ENCODE data around the gene ENOX1.

ENOX1 gene

GRCh38 chr13:43441899-43442499 is 344.8 kb downstream of the ENOX1 start:
- no peak for DNase-seq (ENCODE audit: extremely low spot score)
- no peak for TF ChIP-seq TARDBP (IDR thresholded peaks at IDR 0.05)
- TF ChIP-seq NFRKB (IDR thresholded peaks at IDR 0.05) = no peak
- no peak for TF ChIP-seq FOXK2 (IDR thresholded peaks at IDR 0.05)
- no peak for TF ChIP-seq HDGF (IDR thresholded peaks at IDR 0.05; ENCODE audit: borderline replicate concordance)
- no peak for TF ChIP-seq ELF4 (IDR thresholded peaks at IDR 0.05)
- no peak for TF ChIP-seq SUZ12 (IDR thresholded peaks at IDR 0.05)
- no peak for TF ChIP-seq ZNF384 (IDR thresholded peaks at IDR 0.05)
- no peak for TF ChIP-seq CTBP1 (IDR thresholded peaks at IDR 0.05; ENCODE audit: borderline replicate concordance)
- TF ChIP-seq PKNOX1 (IDR thresholded peaks at IDR 0.05) = no peak
- no peak for TF ChIP-seq L3MBTL2 (conservative IDR thresholded peaks at IDR 0.05)
- ChIA-PET POLR2A (no interaction called here), CTCF (no interaction called here)

GRCh38 chr13:43441464-43441863 is 345.3 kb downstream of the ENOX1 start:
- TF ChIP-seq LEF1 (IDR thresholded peaks at IDR 0.05; ENCODE audit: borderline replicate concordance) (no peak), L3MBTL2 (conservative IDR thresholded peaks at IDR 0.05) (no peak), ARNT (IDR thresholded peaks at IDR 0.05) (no peak), FOXA1 (IDR thresholded peaks at IDR 0.05) (no peak), ELF4 (IDR thresholded peaks at IDR 0.05) (no peak), SUZ12 (IDR thresholded peaks at IDR 0.05) (no peak)
- ChIA-PET CTCF (interaction anchor here (0.6 kb wide), 1 partner anchor 267 kb away, joined by 3 read pairs; no protein-coding TSS in a partner anchor), POLR2A (no interaction called here)
- no peak for DNase-seq (ENCODE audit: extremely low spot score)

- ChIA-PET POLR2A (no interaction called here), CTCF (interaction anchor here (0.6 kb wide), 1 partner anchor 358 kb away, joined by 3 read pairs; no protein-coding TSS in a partner anchor)
- DNase-seq (ENCODE audit: extremely low spot score) = no peak
- TF ChIP-seq CTBP1 (IDR thresholded peaks at IDR 0.05; ENCODE audit: borderline replicate concordance) = no peak
- TF ChIP-seq BHLHE40 (IDR thresholded peaks at IDR 0.05; ENCODE audit: borderline replicate concordance) = no peak
- no peak for TF ChIP-seq L3MBTL2 (conservative IDR thresholded peaks at IDR 0.05)
- TF ChIP-seq FOXM1 (IDR thresholded peaks at IDR 0.05; ENCODE audit: borderline replicate concordance) = no peak
- TF ChIP-seq NFRKB (IDR thresholded peaks at IDR 0.05) = no peak
- TF ChIP-seq ZNF384 (IDR thresholded peaks at IDR 0.05) = no peak
Observed at GRCh38 chr13:43434191-43434590, 352.6 kb downstream of the ENOX1 start.

- no peak for TF ChIP-seq FOXA1 (IDR thresholded peaks at IDR 0.05)
- TF ChIP-seq HDGF (IDR thresholded peaks at IDR 0.05; ENCODE audit: borderline replicate concordance) = no peak
- no peak for TF ChIP-seq FOXK2 (IDR thresholded peaks at IDR 0.05)
- no peak for DNase-seq (ENCODE audit: extremely low spot score)
- CTCF ChIA-PET = interaction anchor here (0.6 kb wide), 1 partner anchor 358 kb away, joined by 3 read pairs; no protein-coding TSS in a partner anchor
- POLR2A ChIA-PET = no interaction called here
Observed at GRCh38 chr13:43433691-43434141, 353.1 kb downstream of the ENOX1 start.

GRCh38 chr13:43432958-43433357 is 353.8 kb downstream of the ENOX1 start:
- DNase-seq (ENCODE audit: extremely low spot score) = no peak
- ChIA-PET POLR2A (no interaction called here), CTCF (no interaction called here)
- no peak for TF ChIP-seq HDGF (IDR thresholded peaks at IDR 0.05; ENCODE audit: borderline replicate concordance)
- TF ChIP-seq FOXA1 (IDR thresholded peaks at IDR 0.05) = no peak
- no peak for TF ChIP-seq FOXM1 (IDR thresholded peaks at IDR 0.05; ENCODE audit: borderline replicate concordance)
- no peak for TF ChIP-seq ELF4 (IDR thresholded peaks at IDR 0.05)
- no peak for TF ChIP-seq SUZ12 (IDR thresholded peaks at IDR 0.05)
- no peak for TF ChIP-seq CTBP1 (IDR thresholded peaks at IDR 0.05; ENCODE audit: borderline replicate concordance)
- no peak for TF ChIP-seq LEF1 (IDR thresholded peaks at IDR 0.05; ENCODE audit: borderline replicate concordance)
- no peak for TF ChIP-seq NFRKB (IDR thresholded peaks at IDR 0.05)
- TF ChIP-seq ZNF384 (IDR thresholded peaks at IDR 0.05) = no peak
- no peak for TF ChIP-seq PKNOX1 (IDR thresholded peaks at IDR 0.05)
- no peak for TF ChIP-seq SP1 (IDR thresholded peaks at IDR 0.05)
- TF ChIP-seq L3MBTL2 (conservative IDR thresholded peaks at IDR 0.05) = no peak
- no peak for TF ChIP-seq ARNT (IDR thresholded peaks at IDR 0.05)

- TF ChIP-seq TARDBP (IDR thresholded peaks at IDR 0.05) (no peak), FOXA1 (IDR thresholded peaks at IDR 0.05) (no peak), ZNF384 (IDR thresholded peaks at IDR 0.05) (no peak), CTBP1 (IDR thresholded peaks at IDR 0.05; ENCODE audit: borderline replicate concordance) (no peak), FOXM1 (IDR thresholded peaks at IDR 0.05; ENCODE audit: borderline replicate concordance) (no peak), PKNOX1 (IDR thresholded peaks at IDR 0.05) (no peak), HDGF (IDR thresholded peaks at IDR 0.05; ENCODE audit: borderline replicate concordance) (no peak), L3MBTL2 (conservative IDR thresholded peaks at IDR 0.05) (no peak), ARNT (IDR thresholded peaks at IDR 0.05) (no peak), SUZ12 (IDR thresholded peaks at IDR 0.05) (no peak), SP1 (IDR thresholded peaks at IDR 0.05) (no peak), BHLHE40 (IDR thresholded peaks at IDR 0.05; ENCODE audit: borderline replicate concordance) (no peak), FOXK2 (IDR thresholded peaks at IDR 0.05) (no peak), LEF1 (IDR thresholded peaks at IDR 0.05; ENCODE audit: borderline replicate concordance) (no peak), NFRKB (IDR thresholded peaks at IDR 0.05) (no peak)
- ChIA-PET POLR2A (no interaction called here), CTCF (no interaction called here)
- DNase-seq (ENCODE audit: extremely low spot score) = no peak
Observed at GRCh38 chr13:43431841-43432240, 354.9 kb downstream of the ENOX1 start.
